ENCODE data around the gene NME3.

GRCh38 chr16:1791943-1792812, 20.8 kb upstream of the NME3 start:
- TF ChIP-seq, protein P1, sequence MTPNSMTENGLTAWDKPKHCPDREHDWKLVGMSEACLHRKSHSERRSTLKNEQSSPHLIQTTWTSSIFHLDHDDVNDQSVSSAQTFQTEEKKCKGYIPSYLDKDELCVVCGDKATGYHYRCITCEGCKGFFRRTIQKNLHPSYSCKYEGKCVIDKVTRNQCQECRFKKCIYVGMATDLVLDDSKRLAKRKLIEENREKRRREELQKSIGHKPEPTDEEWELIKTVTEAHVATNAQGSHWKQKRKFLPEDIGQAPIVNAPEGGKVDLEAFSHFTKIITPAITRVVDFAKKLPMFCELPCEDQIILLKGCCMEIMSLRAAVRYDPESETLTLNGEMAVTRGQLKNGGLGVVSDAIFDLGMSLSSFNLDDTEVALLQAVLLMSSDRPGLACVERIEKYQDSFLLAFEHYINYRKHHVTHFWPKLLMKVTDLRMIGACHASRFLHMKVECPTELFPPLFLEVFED (CRISPR knock-in tag; conservative IDR thresholded peaks at IDR 0.05) = no peak
- TF ChIP-seq PTRF (tag; IDR thresholded peaks at IDR 0.05) (no peak), ARID3B (CRISPR knock-in tag; IDR thresholded peaks at IDR 0.05; ENCODE audit: borderline replicate concordance) (no peak), ATF2 (CRISPR knock-in tag; IDR thresholded peaks at IDR 0.05) (no peak), SMARCB1 (IDR thresholded peaks at IDR 0.05; ENCODE audit: insufficient read length, low read depth) (no peak), HNRNPK (IDR thresholded peaks at IDR 0.05; ENCODE audit: low read depth, low read length, poor library complexity, severe bottlenecking) (no peak), CTCF (IDR thresholded peaks at IDR 0.05 in 2 of 3, conservative IDR thresholded peaks at IDR 0.05 in 1 of 3; ENCODE audit: insufficient read depth in 2 of 3, low read depth in 1 of 3, low read length in 3 of 3) (no peak), GABPA (tag; conservative IDR thresholded peaks at IDR 0.05; ENCODE audit: low read depth) (no peak)
- TF ChIP-seq, protein P2, sequence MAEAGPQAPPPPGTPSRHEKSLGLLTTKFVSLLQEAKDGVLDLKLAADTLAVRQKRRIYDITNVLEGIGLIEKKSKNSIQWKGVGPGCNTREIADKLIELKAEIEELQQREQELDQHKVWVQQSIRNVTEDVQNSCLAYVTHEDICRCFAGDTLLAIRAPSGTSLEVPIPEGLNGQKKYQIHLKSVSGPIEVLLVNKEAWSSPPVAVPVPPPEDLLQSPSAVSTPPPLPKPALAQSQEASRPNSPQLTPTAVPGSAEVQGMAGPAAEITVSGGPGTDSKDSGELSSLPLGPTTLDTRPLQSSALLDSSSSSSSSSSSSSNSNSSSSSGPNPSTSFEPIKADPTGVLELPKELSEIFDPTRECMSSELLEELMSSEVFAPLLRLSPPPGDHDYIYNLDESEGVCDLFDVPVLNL (CRISPR knock-in tag; IDR thresholded peaks at IDR 0.05; ENCODE audit: low read depth) = no peak
